H1 (cell line): ENCODE results near the gene FGF14. TPM values are rescaled to one million over a fixed set of nuclear protein-coding genes. Genes with fewer than 3 reads are reported as not detected.

Experiments used
- CTCF ChIA-PET: fragments of 300-600 bp; sonication (Branson Sonifier 250); formaldehyde crosslinking; loops from one replicate; lab custom pipeline; 2021; ENCODE audit not compliant: partially characterized antibody; lab: Charles Lee
- POLR2A ChIA-PET: fragments of 300-600 bp; sonication (Branson Sonifier 250); formaldehyde crosslinking; loops from one replicate; lab custom pipeline; 2021; ENCODE audit warnings: inconsistent platforms; ENCODE audit not compliant: partially characterized antibody; lab: Charles Lee
- DNase-seq, 2 experiments: peaks; one replicate each; pipeline versions ENCODE4 v3.0.0 to v3.0.0-alpha.2; 2010 to 2022; ENCODE audit warnings: low spot score in 2 of 2, low read depth in 1 of 2, mixed read lengths in 1 of 2
- FAIRE-seq: peaks from 2 replicates; lab custom pipeline; 2011; peaks lifted over from hg19 to GRCh38; lab: Jason Lieb, UNC
- H2AFZ ChIP-seq: 2 replicates; pipeline ENCODE4 v1.8.1; 2012; ENCODE audit warnings: low read length, inconsistent platforms
- H2AK5ac ChIP-seq: 2 replicates; pipeline ENCODE4 v1.6.1; 2013; ENCODE audit warnings: low read depth, low read length
- H2BK120ac ChIP-seq: replicated peaks from 2 replicates; pipeline ENCODE3; 2013; ENCODE audit warnings: low read depth, low read length, inconsistent platforms
- H2BK12ac ChIP-seq: 2 replicates; pipeline ENCODE4 v1.6.1; 2013; ENCODE audit warnings: low read depth, low read length
- H2BK15ac ChIP-seq: 2 replicates; pipeline ENCODE4 v1.6.1; 2013; ENCODE audit warnings: low read length
- H2BK20ac ChIP-seq: 2 replicates; pipeline ENCODE4 v1.6.1; 2013; ENCODE audit warnings: low read length
- H2BK5ac ChIP-seq: 2 replicates; pipeline ENCODE4 v1.6.1; 2013; ENCODE audit warnings: low read depth, low read length
- H3K14ac ChIP-seq: 2 replicates; pipeline ENCODE4 v1.6.1; 2013; ENCODE audit warnings: inconsistent platforms; ENCODE audit not compliant: insufficient read length
- H3K18ac ChIP-seq: 2 replicates; pipeline ENCODE4 v1.6.1; 2013; ENCODE audit warnings: low read length; ENCODE audit errors: extremely low read depth
- H3K23ac ChIP-seq: 2 replicates; pipeline ENCODE4 v1.6.1; 2013; ENCODE audit warnings: inconsistent platforms; ENCODE audit not compliant: insufficient read length
- H3K23me2 ChIP-seq: 2 replicates; pipeline ENCODE4 v1.6.1; 2013; ENCODE audit warnings: low read depth, low read length
- H3K27ac ChIP-seq: 2 replicates; pipeline ENCODE4 v1.6.1; 2011; ENCODE audit warnings: low read depth, low read length, inconsistent platforms
- H3K27me3 ChIP-seq, 4 experiments: replicated peaks in 1 of 4; 1 replicate in 1 of 4; 2 replicates in 3 of 4; pipeline versions ENCODE4 v1.6.1 to v1.8.1; 2011 to 2013; ENCODE audit warnings: low read length in 3 of 4, mild to moderate bottlenecking in 3 of 4, inconsistent platforms in 2 of 4, mixed read lengths in 2 of 4, moderate library complexity in 1 of 4; ENCODE audit not compliant: control insufficient read depth in 3 of 4, insufficient read depth in 3 of 4; ENCODE audit errors: extremely low read depth in 1 of 4
- H3K36me3 ChIP-seq, 4 experiments: 2 replicates each; pipeline versions ENCODE4 v1.6.1 to v1.8.1; 2011 to 2013; ENCODE audit warnings: mild to moderate bottlenecking in 4 of 4, low read length in 3 of 4, moderate library complexity in 2 of 4, control low read depth in 1 of 4, inconsistent platforms in 1 of 4; ENCODE audit not compliant: insufficient read depth in 4 of 4, control insufficient read depth in 2 of 4
- H3K4ac ChIP-seq: replicated peaks from 2 replicates; pipeline ENCODE3; 2013; ENCODE audit warnings: low read length, low read depth, mixed read lengths, inconsistent platforms; ENCODE audit not compliant: insufficient read length
- H3K4me1 ChIP-seq, 4 experiments: replicated peaks in 1 of 4; 1 replicate in 1 of 4; 2 replicates in 3 of 4; pipeline versions ENCODE4 v1.6.1 to v1.8.1; 2011 to 2013; ENCODE audit warnings: low read length in 3 of 4, inconsistent platforms in 2 of 4, mixed read lengths in 1 of 4; ENCODE audit not compliant: insufficient read depth in 4 of 4, control insufficient read depth in 3 of 4
- H3K4me2 ChIP-seq, 2 experiments: 2 replicates each; pipeline versions ENCODE4 v1.6.1 to v1.8.1; 2011 to 2013; ENCODE audit warnings: low read depth in 2 of 2, low read length in 2 of 2, control low read depth in 1 of 2, inconsistent platforms in 1 of 2, mild to moderate bottlenecking in 1 of 2; ENCODE audit not compliant: insufficient read depth in 1 of 2
- H3K4me3 ChIP-seq, 4 experiments: fragments of 200-600, 300-600 bp in 1 of 4; sonication (generic), shearing (Covaris generic), sonication (Bioruptor Twin) in 1 of 4; 2 replicates each; pipeline versions ENCODE4 v1.5.1 to v1.8.1; 2011 to 2016; ENCODE audit warnings: low read length in 4 of 4, low read depth in 3 of 4, control low read depth in 2 of 4, inconsistent platforms in 2 of 4, mild to moderate bottlenecking in 2 of 4, mixed read lengths in 1 of 4, moderate library complexity in 1 of 4; ENCODE audit not compliant: insufficient read depth in 2 of 4; ENCODE audit errors: extremely low read depth in 1 of 4
- H3K56ac ChIP-seq: replicated peaks from 2 replicates; pipeline ENCODE3; 2013; ENCODE audit warnings: low read depth, mild to moderate bottlenecking, mixed read lengths, low read length, inconsistent platforms; ENCODE audit not compliant: insufficient read length
- H3K79me1 ChIP-seq: 2 replicates; pipeline ENCODE4 v1.6.1; 2013; ENCODE audit warnings: low read depth, low read length, control low read depth
- H3K79me2 ChIP-seq, 2 experiments: 2 replicates each; pipeline versions ENCODE4 v1.6.1 to v1.8.1; 2012 to 2013; ENCODE audit warnings: low read length in 2 of 2, mild to moderate bottlenecking in 2 of 2, inconsistent platforms in 1 of 2; ENCODE audit not compliant: insufficient read depth in 2 of 2, control insufficient read depth in 1 of 2
- H3K9ac ChIP-seq, 4 experiments: replicated peaks in 1 of 4; 1 replicate in 1 of 4; 2 replicates in 3 of 4; pipeline versions ENCODE4 v1.6.1 to v1.8.1; 2011 to 2013; ENCODE audit warnings: low read depth in 3 of 4, low read length in 3 of 4, control low read depth in 2 of 4, mild to moderate bottlenecking in 2 of 4, moderate library complexity in 2 of 4, inconsistent platforms in 1 of 4; ENCODE audit errors: extremely low read depth in 1 of 4
- H3K9me3 ChIP-seq, 2 experiments: 2 replicates each; pipeline versions ENCODE4 v1.6.1 to v1.8.1; 2012 to 2013; ENCODE audit warnings: mild to moderate bottlenecking in 2 of 2, moderate library complexity in 2 of 2, control low read depth in 1 of 2, inconsistent platforms in 1 of 2, low read depth in 1 of 2, low read length in 1 of 2, mixed read lengths in 1 of 2; ENCODE audit not compliant: insufficient read depth in 2 of 2
- H4K20me1 ChIP-seq, 2 experiments: replicated peaks in 1 of 2; 2 replicates each; pipeline versions ENCODE3 to v1.8.1; 2011 to 2013; ENCODE audit warnings: inconsistent platforms in 2 of 2, low read length in 2 of 2, mild to moderate bottlenecking in 1 of 2; ENCODE audit not compliant: insufficient read depth in 2 of 2, control insufficient read depth in 1 of 2
- H4K5ac ChIP-seq: 2 replicates; pipeline ENCODE4 v1.6.1; 2013; ENCODE audit warnings: low read length, low read depth, mixed read lengths, inconsistent platforms; ENCODE audit not compliant: insufficient read length
- H4K8ac ChIP-seq: 2 replicates; pipeline ENCODE4 v1.8.0; 2013; ENCODE audit warnings: mild to moderate bottlenecking, moderate library complexity, low read length, inconsistent platforms; ENCODE audit not compliant: insufficient read depth; ENCODE audit errors: extremely low read depth
- H4K91ac ChIP-seq: replicated peaks from 2 replicates; pipeline ENCODE3; 2013; ENCODE audit warnings: low read length, mixed read lengths, inconsistent platforms; ENCODE audit not compliant: insufficient read length
- CBX5 ChIP-seq: fragments of 300-800, 300-1000 bp; sonication (generic); IDR thresholded peaks from 2 replicates; pipeline ENCODE4 v1.7.1; 2016; ENCODE audit warnings: antibody characterized with exemption, low read length, low read depth
- CEBPB ChIP-seq: IDR thresholded peaks from 2 replicates; pipeline ENCODE4 v1.6.1; 2012; ENCODE audit warnings: low read depth, low read length
- EGR1 ChIP-seq: IDR thresholded peaks from 2 replicates; pipeline ENCODE4 v1.6.1; 2011; ENCODE audit warnings: low read depth, low read length, borderline replicate concordance
- FOSL1 ChIP-seq: IDR thresholded peaks from 2 replicates; pipeline ENCODE4 v1.6.1; 2011; ENCODE audit warnings: mild to moderate bottlenecking, low read depth, low read length, moderate library complexity; ENCODE audit not compliant: insufficient read depth
- WGBS, 2 experiments: shearing (Covaris generic) in 1 of 2; methylation state at CpG; one replicate each; pipeline versions ENCODE4 v1.1.6 to v1.1.7; 2013 to 2015; ENCODE audit warnings: low lambda C conversion rate in 2 of 2, mixed read lengths in 2 of 2, inconsistent platforms in 1 of 2, low coverage in 1 of 2, missing lambda C conversion rate in 1 of 2; ENCODE audit not compliant: insufficient replicate concordance in 2 of 2, insufficient coverage in 1 of 2, insufficient read length in 1 of 2; ENCODE audit errors: extremely low coverage in 1 of 2, missing lambda C conversion rate in 1 of 2; 5-methylcytosine and 5-hydroxymethylcytosine counted together
- polyA plus RNA-seq, 7 experiments: library from polyadenylated mRNA; depleted of rRNA in 3 of 7; stranded (reverse) in 5 of 7; unstranded in 2 of 7; fragments of >200 nt in 5 of 7; fragments of 200-250 nt in 2 of 7; gene quantifications; 1 replicate in 5 of 7; 2 replicates in 1 of 7; 4 replicates in 1 of 7; pipeline versions ENCODE4 v1.2.1 to v1.2.3, GENCODE V29; 2011 to 2013; ENCODE audit warnings: missing spikeins in 2 of 7, mixed read lengths in 2 of 7
- total RNA-seq: library from RNA; stranded (reverse); fragmentation: NEBNext Ultra II Directional; extraction: Animal tissue kit (Norgen Biotek cat#: 25700); gene quantifications from 2 replicates; pipeline ENCODE4 v1.2.1, GENCODE V29; 2021

Gene FGF14
- total and polyA plus RNA-seq, 2 of the 8 experiments (the other 6 are each of a cell fraction or from before 2014, with no cell fraction given) = 0.05 to 0.58 TPM

DNA sequence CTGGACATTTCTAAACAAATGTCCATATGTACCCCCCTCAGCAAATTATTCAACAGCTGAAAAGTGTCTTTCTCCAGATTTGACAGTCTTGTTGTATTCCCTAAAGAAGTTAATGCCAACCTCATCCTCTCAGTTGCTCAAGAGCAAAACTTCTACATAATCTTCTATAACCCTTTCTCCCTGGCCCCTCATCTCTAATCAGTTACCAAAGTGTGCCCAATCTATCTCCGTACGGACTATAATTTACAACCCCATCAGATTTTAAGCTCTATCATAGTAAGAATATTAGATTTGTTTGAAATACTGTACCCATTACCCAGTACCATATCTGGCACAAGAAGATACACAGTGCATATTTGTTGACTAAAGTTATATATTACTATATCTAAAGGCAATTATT is 101.5 kb downstream of the FGF14 start:
- 97% methylated on average over 2 of the region's 2 CpGs; no CpG with 5 or more reads in 1 of the 2 experiments for WGBS, 2 experiments
- Histone ChIP-seq H3K9me3 (no peaks in the 10 kb centered on the region), H3K4me1 (no peaks in the 10 kb centered on the region), H3K4me2 (no peak overlapping the region), H3K27ac (no peak overlapping the region), H3K4me3 (no peak overlapping the region), H3K9ac (no peak overlapping the region), H3K23me2 (no peaks in the 10 kb centered on the region), H2BK15ac (no peak overlapping the region), H4K5ac (no peak overlapping the region), H3K56ac (no peak overlapping the region), H2BK12ac (no peak overlapping the region), H4K91ac (no peak overlapping the region), H2BK5ac (no peak overlapping the region), H3K14ac (no peak overlapping the region), H3K36me3 (no peaks in the 10 kb centered on the region), H3K23ac (no peak overlapping the region), H2BK120ac (no peak overlapping the region), H2AK5ac (no peak overlapping the region), H3K27me3 (no peaks in the 10 kb centered on the region), H4K20me1 (no peaks in the 10 kb centered on the region), H4K8ac (no peak overlapping the region), H3K79me2 (no peaks in the 10 kb centered on the region), H3K4ac (no peak overlapping the region), H3K18ac (no peak overlapping the region), H2BK20ac (no peak overlapping the region), H3K79me1 (no peaks in the 10 kb centered on the region), H2AFZ (no peak overlapping the region)
- POLR2A ChIA-PET = no interaction called here
- CTCF ChIA-PET = no interaction called here
- no peak for DNase-seq
- no peak for FAIRE-seq
- no peak for TF ChIP-seq CEBPB
- no peak for TF ChIP-seq CBX5
- no peak for TF ChIP-seq EGR1
- no peak for TF ChIP-seq FOSL1
